ENCODE data around the gene CACNA1B. TPM values are rescaled to one million over a fixed set of nuclear protein-coding genes. Genes with fewer than 3 reads are reported as not detected.

Gene CACNA1B
- total and polyA plus RNA-seq, 2 donors from 2014 or later, result 0.03 TPM; not detected in 1

GRCh38 chr9:138033950-138034349 lies 156.4 kb downstream of the CACNA1B start:
- Histone ChIP-seq H3K27me3 (ENCODE audit: control insufficient read depth, insufficient read depth, low read length) (no peaks in the 10 kb centered on the region), H3K9ac (ENCODE audit: low read length in 3 of 3) (no peak overlapping the region), H3K27ac (ENCODE audit: low read depth in 2 of 2, low read length in 2 of 2) (no peak overlapping the region), H3K9me3 (ENCODE audit: control insufficient read depth in 2 of 3, insufficient read depth in 1 of 3, low read length in 3 of 3) (peaks cover 0 to 2% (median 0%) of the 10 kb centered on the region in 3 donors), H3K36me3 (ENCODE audit: control insufficient read depth in 2 of 3, insufficient read depth in 3 of 3, low read length in 3 of 3) (no peaks in the 10 kb centered on the region), H3K4me1 (ENCODE audit: control insufficient read depth in 2 of 3, insufficient read depth in 2 of 3, low read depth in 1 of 3, low read length in 3 of 3) (no peaks in the 10 kb centered on the region), H3K4me3 (ENCODE audit: low read length in 3 of 3) (no peak overlapping the region)
- FAIRE-seq (no peak), DNase-seq (no peak)
- intact Hi-C loops (cut with DNase I), result no loop called here
- TF ChIP-seq CTCF (IDR thresholded peaks at IDR 0.05; ENCODE audit: borderline replicate concordance, extremely low read depth, insufficient read depth), result no peak

- TF ChIP-seq CTCF (IDR thresholded peaks at IDR 0.05; ENCODE audit: borderline replicate concordance, extremely low read depth, insufficient read depth), result no peak
- intact Hi-C loops (cut with DNase I), result no loop called here
- peak in 1 of 5 donors; percentile 11 for DNase-seq
- no peaks in the 10 kb centered on the region for H3K4me1 ChIP-seq (ENCODE audit: control insufficient read depth in 2 of 3, insufficient read depth in 2 of 3, low read depth in 1 of 3, low read length in 3 of 3)
- H3K27ac ChIP-seq (ENCODE audit: low read depth in 2 of 2, low read length in 2 of 2), result no peak overlapping the region
- H3K9me3 ChIP-seq (ENCODE audit: control insufficient read depth in 2 of 3, insufficient read depth in 1 of 3, low read length in 3 of 3), result peaks cover 0 to 2% (median 0%) of the 10 kb centered on the region in 3 donors
- FAIRE-seq, result no peak
- H3K4me3 ChIP-seq (ENCODE audit: low read length in 3 of 3), result no peak overlapping the region
- no peak overlapping the region for H3K9ac ChIP-seq (ENCODE audit: low read length in 3 of 3)
- H3K27me3 ChIP-seq (ENCODE audit: control insufficient read depth, insufficient read depth, low read length), result no peaks in the 10 kb centered on the region
- H3K36me3 ChIP-seq (ENCODE audit: control insufficient read depth in 2 of 3, insufficient read depth in 3 of 3, low read length in 3 of 3), result no peaks in the 10 kb centered on the region
Measured at GRCh38 chr9:138037140-138037539, 159.6 kb downstream of the CACNA1B start.

GRCh38 chr9:138038244-138038671 lies 160.7 kb downstream of the CACNA1B start:
- H3K4me1 ChIP-seq (ENCODE audit: control insufficient read depth in 2 of 3, insufficient read depth in 2 of 3, low read depth in 1 of 3, low read length in 3 of 3), result no peaks in the 10 kb centered on the region
- H3K9me3 ChIP-seq (ENCODE audit: control insufficient read depth in 2 of 3, insufficient read depth in 1 of 3, low read length in 3 of 3), result no peaks in the 10 kb centered on the region
- no peaks in the 10 kb centered on the region for H3K27me3 ChIP-seq (ENCODE audit: control insufficient read depth, insufficient read depth, low read length)
- intact Hi-C loops (cut with DNase I), result no loop called here
- no peaks in the 10 kb centered on the region for H3K36me3 ChIP-seq (ENCODE audit: control insufficient read depth in 2 of 3, insufficient read depth in 3 of 3, low read length in 3 of 3)
- no peak overlapping the region for H3K9ac ChIP-seq (ENCODE audit: low read length in 3 of 3)
- no peak overlapping the region for H3K27ac ChIP-seq (ENCODE audit: low read depth in 2 of 2, low read length in 2 of 2)
- TF ChIP-seq CTCF (IDR thresholded peaks at IDR 0.05; ENCODE audit: borderline replicate concordance, extremely low read depth, insufficient read depth), result no peak
- FAIRE-seq (no peak), DNase-seq (peak in 1 of 5 donors; percentile 19)
- H3K4me3 ChIP-seq (ENCODE audit: low read length in 3 of 3), result no peak overlapping the region

Measured in kidney (tissue), 14 donors.